SK-N-MC (cell line): ENCODE data around the gene PPP1R9A.
A peak's percentile ranks its signal among the peaks of the same experiment; 100 is the strongest.

Source experiments
- DNase-seq: peaks from one replicate; pipeline ENCODE4 v3.0.0-alpha.2; 2011; ENCODE audit warnings: low read depth, low spot score
- H3K27ac ChIP-seq: fragments of 200-600 bp; sonication (generic); 2 replicates; pipeline ENCODE4 v1.5.1; 2016; ENCODE audit warnings: mixed run types
- H3K36me3 ChIP-seq: fragments of 200-600 bp; sonication (generic); 2 replicates; pipeline ENCODE4 v1.6.1; 2017; ENCODE audit warnings: antibody characterized with exemption, low read length, mixed read lengths; ENCODE audit not compliant: insufficient read depth
- H3K4me3 ChIP-seq: fragments of 200-600 bp; sonication (generic); 2 replicates; pipeline ENCODE4 v1.5.1; 2016
- H3K9ac ChIP-seq: fragments of 200-600 bp; sonication (generic); 2 replicates; pipeline ENCODE4 v1.8.0; 2017; ENCODE audit warnings: mixed run types, mixed read lengths; ENCODE audit not compliant: insufficient read length
- H3K9me3 ChIP-seq: fragments of 200-600 bp; sonication (generic); 2 replicates; pipeline ENCODE4 v1.6.1; 2017; ENCODE audit warnings: low read depth, mild to moderate bottlenecking, antibody characterized with exemption, low read length, moderate library complexity, mixed read lengths
- EZH2 ChIP-seq: fragments of 200-600 bp; sonication (generic); IDR thresholded peaks from one replicate; pipeline ENCODE4 v1.6.1; 2017; ENCODE audit warnings: antibody characterized with exemption
- FOXP2 ChIP-seq: optimal IDR thresholded peaks from 2 replicates; pipeline ENCODE3; 2011; ENCODE audit warnings: mild to moderate bottlenecking, moderate library complexity; ENCODE audit not compliant: insufficient read depth; ENCODE audit errors: extremely low read length, control extremely low read depth
- POLR2AphosphoS5 ChIP-seq: IDR thresholded peaks from 2 replicates; pipeline ENCODE4 v1.6.1; 2012; ENCODE audit warnings: mild to moderate bottlenecking, low read depth, low read length, borderline replicate concordance

PPP1R9A gene

DNA sequence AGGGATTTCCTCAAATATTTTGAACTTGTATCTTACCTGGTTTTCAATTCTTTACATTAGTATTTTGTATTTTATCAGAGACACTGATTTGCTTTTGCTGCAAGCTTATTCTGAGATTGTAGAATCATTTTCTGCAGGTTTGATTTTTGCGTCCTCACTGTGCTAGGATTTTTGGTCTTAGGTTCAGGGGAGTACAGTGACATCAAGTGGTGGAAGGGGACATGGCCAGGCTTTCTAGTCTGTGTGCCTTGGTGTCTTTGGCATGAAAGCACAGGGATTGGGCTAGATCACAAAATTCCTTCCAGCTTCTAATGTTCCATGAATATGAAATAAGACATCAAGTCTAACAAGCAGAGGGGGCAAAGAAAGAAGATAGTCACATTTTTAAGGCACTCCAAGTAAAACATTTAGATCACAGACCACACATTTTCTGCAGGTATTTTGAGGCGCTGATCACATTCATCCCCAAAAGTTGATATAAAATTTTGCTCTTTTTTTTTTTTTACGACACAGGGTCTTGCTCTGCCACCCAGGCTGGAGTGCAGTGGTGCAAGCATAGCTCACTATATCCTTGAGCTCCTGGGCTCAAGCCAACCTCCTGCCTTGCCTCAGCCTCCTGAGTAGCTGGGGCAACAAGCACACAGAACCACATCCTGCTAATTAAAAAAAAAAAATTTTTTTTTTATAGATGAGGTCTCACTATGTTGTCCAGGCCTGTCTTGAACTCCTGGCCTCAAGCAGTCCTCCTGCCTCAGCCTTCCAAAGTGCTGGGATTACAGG lies 292.6 kb downstream of the PPP1R9A start:
- Histone ChIP-seq H3K36me3 (no peaks in the 10 kb centered on the region), H3K9ac (no peak overlapping the region), H3K27ac (no peak overlapping the region), H3K4me3 (no peak overlapping the region), H3K9me3 (no peaks in the 10 kb centered on the region)
- no peak for TF ChIP-seq POLR2AphosphoS5
- no peak for TF ChIP-seq EZH2
- no peak for TF ChIP-seq FOXP2
- DNase-seq = peak; percentile 56

DNA sequence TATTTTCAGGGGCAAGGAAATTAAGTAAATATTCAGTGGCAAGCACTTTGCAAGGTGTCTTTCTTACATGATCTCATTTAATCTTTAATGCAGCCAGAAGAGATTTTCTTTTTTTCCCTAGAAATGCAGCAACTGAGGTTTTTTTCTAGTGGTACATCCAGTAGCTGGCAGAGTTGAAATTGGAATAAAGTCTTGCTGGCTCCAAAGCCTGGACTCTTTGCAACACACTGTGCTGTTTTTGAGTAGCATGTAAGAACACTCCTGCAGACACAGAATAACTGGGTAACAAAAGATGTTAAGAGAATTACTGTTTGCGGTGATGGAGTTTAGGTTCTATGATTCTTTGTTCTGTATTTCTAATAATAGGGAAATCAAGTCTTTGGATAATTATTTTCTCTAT lies 293.3 kb downstream of the PPP1R9A start:
- TF ChIP-seq EZH2 (no peak), POLR2AphosphoS5 (no peak), FOXP2 (no peak)
- H3K9ac ChIP-seq = no peak overlapping the region
- no peak overlapping the region for H3K4me3 ChIP-seq
- H3K36me3 ChIP-seq = no peaks in the 10 kb centered on the region
- no peak overlapping the region for H3K27ac ChIP-seq
- no peaks in the 10 kb centered on the region for H3K9me3 ChIP-seq
- no peak for DNase-seq

DNA sequence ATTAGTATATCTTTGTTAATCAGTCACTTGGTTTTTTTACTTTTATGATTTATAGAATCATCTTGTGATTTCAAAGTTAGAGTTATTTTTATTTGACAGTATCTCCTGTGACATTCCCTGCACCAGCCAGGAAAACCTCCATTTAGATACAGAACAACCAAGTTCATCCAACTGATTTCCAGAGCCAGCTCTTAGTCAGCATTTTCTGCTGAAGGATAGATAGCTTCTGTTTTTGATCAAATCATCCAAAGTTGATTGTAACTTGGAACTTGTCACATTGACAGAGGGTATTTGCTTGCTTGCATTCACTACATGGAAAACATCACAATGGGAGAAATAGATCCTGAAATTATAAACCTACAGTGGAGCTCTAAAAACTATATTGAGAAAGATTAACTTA lies 294.3 kb downstream of the PPP1R9A start:
- TF ChIP-seq FOXP2 = no peak
- no peak for TF ChIP-seq POLR2AphosphoS5
- no peak for TF ChIP-seq EZH2
- no peak overlapping the region for H3K4me3 ChIP-seq
- H3K9me3 ChIP-seq = no peaks in the 10 kb centered on the region
- no peak overlapping the region for H3K27ac ChIP-seq
- no peak overlapping the region for H3K9ac ChIP-seq
- no peaks in the 10 kb centered on the region for H3K36me3 ChIP-seq
- no peak for DNase-seq

DNA sequence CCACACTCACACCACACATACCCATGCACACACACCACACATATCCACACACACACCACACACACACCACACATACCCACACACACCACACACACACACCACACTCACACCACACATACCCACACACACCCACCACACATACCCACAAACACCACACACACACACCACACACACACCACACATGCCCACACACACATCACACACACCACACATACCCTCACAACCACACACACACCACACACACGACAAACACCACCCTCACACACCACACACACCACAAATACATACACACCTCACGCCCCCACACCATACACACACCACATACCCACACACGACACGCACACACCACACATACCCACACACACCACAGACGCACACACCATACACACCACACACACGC lies 297.2 kb downstream of the PPP1R9A start:
- no peak for DNase-seq
- Histone ChIP-seq H3K9me3 (no peaks in the 10 kb centered on the region), H3K36me3 (no peaks in the 10 kb centered on the region), H3K4me3 (no peak overlapping the region), H3K9ac (no peak overlapping the region), H3K27ac (no peak overlapping the region)
- no peak for TF ChIP-seq POLR2AphosphoS5
- no peak for TF ChIP-seq EZH2
- TF ChIP-seq FOXP2 = no peak

DNA sequence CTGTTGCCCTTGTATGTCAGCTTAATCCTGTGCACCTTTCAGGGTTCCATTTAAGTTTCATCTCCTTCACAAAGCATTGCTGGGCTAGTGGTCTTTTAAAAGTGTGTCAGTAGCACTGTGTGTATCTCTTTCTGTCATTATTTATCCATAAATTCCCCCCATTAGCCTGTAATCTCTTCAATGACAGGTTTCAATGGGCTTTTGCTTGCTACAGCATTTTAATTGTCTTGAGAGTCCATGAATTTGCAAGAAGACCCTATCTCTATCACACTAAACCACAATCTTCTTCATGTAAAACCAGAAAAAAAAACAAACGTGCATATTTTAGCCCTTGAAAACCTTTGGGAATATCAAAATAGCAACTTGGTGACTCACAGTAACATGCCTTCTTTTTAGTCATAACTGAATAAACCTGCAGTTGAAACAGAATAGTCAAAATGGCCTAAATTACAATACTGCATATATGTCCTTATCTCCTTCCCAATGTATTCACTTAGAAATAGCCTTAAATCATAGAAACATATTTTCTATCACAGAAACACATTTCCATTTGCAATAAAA lies 298.4 kb downstream of the PPP1R9A start:
- Histone ChIP-seq H3K9me3 (no peaks in the 10 kb centered on the region), H3K36me3 (no peaks in the 10 kb centered on the region), H3K4me3 (peak overlapping the region; percentile 9; the same call in 1 of the 2 replicates), H3K9ac (no peak overlapping the region), H3K27ac (no peak overlapping the region; the same call in 1 of the 2 replicates)
- TF ChIP-seq EZH2 (no peak), POLR2AphosphoS5 (no peak), FOXP2 (no peak)
- DNase-seq = no peak

DNA sequence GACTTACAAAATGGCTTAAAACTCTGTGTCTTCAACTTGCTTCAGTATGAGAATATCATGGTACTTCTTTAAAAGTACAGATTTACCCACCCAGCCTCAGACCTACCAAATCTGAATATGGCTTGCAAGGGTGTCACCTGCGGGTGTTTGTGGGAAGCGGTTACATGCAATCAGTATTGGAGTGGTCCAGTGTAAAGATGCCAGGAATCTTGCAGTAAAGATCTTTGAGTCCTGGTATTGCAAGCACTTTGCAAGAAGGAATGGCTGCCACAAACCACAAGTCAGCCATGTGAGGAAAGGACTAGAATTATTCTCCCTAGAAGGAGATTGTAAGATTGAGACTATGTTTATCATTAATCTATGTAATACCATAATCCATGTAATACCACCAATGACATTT lies 301.9 kb downstream of the PPP1R9A start:
- no peaks in the 10 kb centered on the region for H3K9me3 ChIP-seq
- no peak for DNase-seq
- H3K9ac ChIP-seq = no peak overlapping the region
- no peak overlapping the region for H3K4me3 ChIP-seq
- H3K36me3 ChIP-seq = no peaks in the 10 kb centered on the region
- H3K27ac ChIP-seq = no peak overlapping the region
- TF ChIP-seq EZH2 (no peak), FOXP2 (no peak), POLR2AphosphoS5 (no peak)

DNA sequence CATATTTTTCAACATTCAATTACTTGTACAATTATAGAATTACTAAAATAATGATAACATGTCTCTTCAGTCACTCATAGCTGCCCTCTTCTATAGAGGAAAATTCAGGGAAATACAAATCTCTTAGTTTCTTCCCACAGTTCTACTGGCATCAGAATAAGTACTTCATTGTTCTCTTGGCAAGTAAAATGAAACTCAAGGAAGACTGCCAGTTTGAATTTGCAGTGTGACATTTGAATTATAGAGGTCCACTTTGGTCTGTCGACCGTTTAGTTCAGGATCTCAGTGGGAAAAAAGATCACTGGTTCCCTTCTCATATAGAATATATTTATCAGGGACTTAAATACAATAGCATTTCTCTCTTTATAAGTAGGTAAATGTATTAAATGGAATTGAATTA lies 302.4 kb downstream of the PPP1R9A start:
- no peaks in the 10 kb centered on the region for H3K9me3 ChIP-seq
- no peaks in the 10 kb centered on the region for H3K36me3 ChIP-seq
- no peak overlapping the region for H3K27ac ChIP-seq
- H3K4me3 ChIP-seq = no peak overlapping the region
- no peak for DNase-seq
- TF ChIP-seq FOXP2 = no peak
- TF ChIP-seq EZH2 = no peak
- TF ChIP-seq POLR2AphosphoS5 = no peak
- no peak overlapping the region for H3K9ac ChIP-seq

DNA sequence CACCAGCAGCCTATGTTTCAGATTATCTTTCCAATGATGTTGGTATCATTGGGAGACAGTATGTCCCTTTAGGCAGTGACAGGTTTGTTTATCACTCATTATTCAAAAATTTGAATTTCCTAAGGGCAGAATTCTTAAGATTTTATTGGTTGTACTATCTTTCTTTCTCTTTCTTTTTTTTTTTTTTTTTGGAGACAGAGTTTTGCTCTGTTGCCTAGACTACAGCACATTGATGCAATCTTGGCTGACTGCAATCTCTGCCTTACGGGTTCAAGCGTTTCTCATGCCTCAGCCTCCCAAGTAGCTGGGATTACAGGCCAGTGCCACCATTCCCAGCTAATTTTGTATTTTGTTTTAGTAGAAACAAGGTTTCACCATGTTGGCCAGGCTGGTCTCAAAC lies 305.8 kb downstream of the PPP1R9A start:
- no peaks in the 10 kb centered on the region for H3K9me3 ChIP-seq

DNA sequence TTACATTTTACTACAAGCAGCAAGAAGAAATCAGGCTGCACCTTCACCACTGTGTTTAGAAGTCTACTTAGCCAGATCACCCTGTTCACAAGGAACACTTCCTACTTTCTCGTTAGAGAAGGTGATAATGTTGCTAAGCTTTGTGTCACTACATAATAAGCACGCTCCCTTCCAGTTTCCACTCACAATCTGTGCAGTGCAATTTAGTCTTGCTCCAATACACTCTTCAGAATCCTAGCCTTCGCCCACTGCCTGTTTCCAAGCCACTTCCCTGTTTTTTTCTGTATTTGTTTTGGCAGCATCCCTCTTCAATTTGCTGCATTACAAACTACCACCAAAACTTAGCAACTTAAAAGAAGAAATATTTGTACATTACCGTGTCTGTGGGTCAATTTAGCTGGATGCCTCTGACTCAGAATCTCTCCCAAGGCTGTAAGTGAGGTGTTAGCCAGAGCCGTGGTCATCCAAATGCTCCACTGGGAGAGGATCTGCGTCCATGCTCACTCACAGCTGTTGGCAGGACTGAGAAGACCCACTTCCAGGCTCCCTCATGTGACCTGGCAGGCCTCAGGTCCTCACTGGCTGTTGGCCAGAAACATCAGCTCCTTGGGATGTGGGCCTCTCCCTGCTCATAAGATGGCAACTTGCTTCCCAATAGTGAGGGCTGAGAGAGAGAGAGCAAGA lies 306.6 kb downstream of the PPP1R9A start:
- no peak for DNase-seq
- Histone ChIP-seq H3K9ac (no peak overlapping the region), H3K9me3 (no peaks in the 10 kb centered on the region), H3K36me3 (no peaks in the 10 kb centered on the region), H3K4me3 (no peak overlapping the region), H3K27ac (no peak overlapping the region)
- no peak for TF ChIP-seq POLR2AphosphoS5
- TF ChIP-seq FOXP2 = no peak
- no peak for TF ChIP-seq EZH2

More for the DNA sequence above, 305.8 kb downstream of the PPP1R9A start:
- no peaks in the 10 kb centered on the region for H3K36me3 ChIP-seq
- no peak for DNase-seq
- no peak overlapping the region for H3K27ac ChIP-seq
- H3K4me3 ChIP-seq = no peak overlapping the region
- TF ChIP-seq FOXP2 (no peak), EZH2 (no peak), POLR2AphosphoS5 (no peak)
- no peak overlapping the region for H3K9ac ChIP-seq
